SJSA1 (cell line): Measurements from ENCODE around the gene GNGT2. TPM values are rescaled to one million over a fixed set of nuclear protein-coding genes. Genes with fewer than 3 reads are reported as not detected.

ENCODE experiments used
- total RNA-seq: library from RNA; depleted of rRNA; stranded (reverse); fragments of >200 nt; shearing (Covaris generic); gene quantifications from 2 replicates; pipeline ENCODE4 v1.2.3, GENCODE V29; 2014; rRNA removed

Gene GNGT2
- total RNA-seq, 1 experiment from 2014 or later = not detected

Other genes starting within 250 kb of the GNGT2 start
- not detected in 2 replicates for gene GIP, start 242.0 kb downstream of the GNGT2 start, total RNA-seq
- 5.0 and 8.7 TPM in 2 replicates for gene IGF2BP1, start 213.2 kb downstream of the GNGT2 start, total RNA-seq
- gene B4GALNT2, start 77.8 kb downstream of the GNGT2 start, total RNA-seq = 0.06 and 0.39 TPM in 2 replicates
- not detected in 2 replicates for gene ABI3, start 133 bp upstream of the GNGT2 start, total RNA-seq
- 0.39 TPM in 1 of 2 replicates, not detected in the other for gene PHOSPHO1, start 20.2 kb upstream of the GNGT2 start, total RNA-seq
- gene ZNF652, start 151.7 kb upstream of the GNGT2 start, total RNA-seq = 23.8 and 37.1 TPM in 2 replicates
- 275 and 280 TPM in 2 replicates for gene PHB1, start 204.3 kb upstream of the GNGT2 start, total RNA-seq